Measurements from ENCODE around the gene ATP1B4. TPM values are rescaled to one million over a fixed set of nuclear protein-coding genes. Genes with fewer than 3 reads are reported as not detected.
"Not testable (repeated sequence)": the region's sequence is repeated elsewhere in the genome, so short reads cannot be mapped to it uniquely, and the experiment has no call there.

Gene ATP1B4
- total RNA-seq, 2 donors from 2014 or later = not detected

- 37 to 68% methylated on average over 2 of the region's 2 CpGs for WGBS, 2 donors
- no peaks in the 10 kb centered on the region for H3K4me1 ChIP-seq
- no peaks in the 10 kb centered on the region for H3K36me3 ChIP-seq (replicated peaks in 1 of 2; ENCODE audit: insufficient read depth in 1 of 2, low read depth in 2 of 2)
- no peak overlapping the region for H3K4me3 ChIP-seq
- intact Hi-C loops (cut with DNase I) = no loop called here
- H3K9me3 ChIP-seq = no peaks in the 10 kb centered on the region
- no peak for TF ChIP-seq POLR2A (IDR thresholded peaks at IDR 0.05)
- TF ChIP-seq CTCF (IDR thresholded peaks at IDR 0.05) = no peak
- ATAC-seq (no peak), DNase-seq (no peak)
- no peaks in the 10 kb centered on the region for H3K27me3 ChIP-seq
- no peak overlapping the region for H3K27ac ChIP-seq
Observed at GRCh38 chrX:120335289-120335688, 26.6 kb upstream of the ATP1B4 start.

- intact Hi-C loops (cut with DNase I) = no loop called here
- H3K27ac ChIP-seq = no peak overlapping the region
- no peak for DNase-seq
- H3K36me3 ChIP-seq (replicated peaks in 1 of 2; ENCODE audit: insufficient read depth in 1 of 2, low read depth in 2 of 2) = no peaks in the 10 kb centered on the region
- no peak for ATAC-seq
- no peaks in the 10 kb centered on the region for H3K4me1 ChIP-seq
- no peaks in the 10 kb centered on the region for H3K9me3 ChIP-seq
- H3K4me3 ChIP-seq = no peak overlapping the region
- H3K27me3 ChIP-seq = no peaks in the 10 kb centered on the region
- TF ChIP-seq CTCF (IDR thresholded peaks at IDR 0.05) (no peak), POLR2A (IDR thresholded peaks at IDR 0.05) (no peak)
Observed at GRCh38 chrX:120336899-120337298, 25.0 kb upstream of the ATP1B4 start.

- H3K36me3 ChIP-seq (replicated peaks in 1 of 2; ENCODE audit: insufficient read depth in 1 of 2, low read depth in 2 of 2); H3K4me1 ChIP-seq; H3K27ac ChIP-seq; H3K27me3 ChIP-seq; intact Hi-C loops (cut with DNase I); H3K9me3 ChIP-seq; DNase-seq; H3K4me3 ChIP-seq; ATAC-seq: not testable (repeated sequence)
- WGBS, 2 donors = 55% methylated on average over 8 of the region's 11 CpGs; no CpG with 5 or more reads in 1 of the 2 donors
Observed at GRCh38 chrX:120344566-120344965, 17.3 kb upstream of the ATP1B4 start.

GRCh38 chrX:120350450-120351138 is 11.3 kb upstream of the ATP1B4 start:
- Histone ChIP-seq H3K27ac (no peak overlapping the region), H3K4me1 (no peaks in the 10 kb centered on the region), H3K9me3 (no peaks in the 10 kb centered on the region), H3K27me3 (no peaks in the 10 kb centered on the region), H3K36me3 (replicated peaks in 1 of 2; ENCODE audit: insufficient read depth in 1 of 2, low read depth in 2 of 2) (no peaks in the 10 kb centered on the region), H3K4me3 (no peak overlapping the region)
- intact Hi-C loops (cut with DNase I) = no loop called here
- no peak for DNase-seq
- whole genome bisulfite sequencing, 2 donors = 64 to 69% methylated on average over 4 of the region's 4 CpGs
- no peak for TF ChIP-seq CTCF (IDR thresholded peaks at IDR 0.05)
- TF ChIP-seq POLR2A (IDR thresholded peaks at IDR 0.05) = no peak
- no peak for ATAC-seq

- TF ChIP-seq CTCF (IDR thresholded peaks at IDR 0.05) (no peak), POLR2A (IDR thresholded peaks at IDR 0.05) (no peak)
- DNase-seq = no peak
- intact Hi-C loops (cut with DNase I) = no loop called here
- Histone ChIP-seq H3K4me1 (no peaks in the 10 kb centered on the region), H3K4me3 (no peak overlapping the region), H3K27ac (no peak overlapping the region), H3K27me3 (no peaks in the 10 kb centered on the region), H3K36me3 (replicated peaks in 1 of 2; ENCODE audit: insufficient read depth in 1 of 2, low read depth in 2 of 2) (no peaks in the 10 kb centered on the region), H3K9me3 (no peaks in the 10 kb centered on the region)
- ATAC-seq = no peak
- WGBS, 2 donors = 46 to 49% methylated on average over 3 of the region's 3 CpGs
Observed at GRCh38 chrX:120356084-120356483, 5.8 kb upstream of the ATP1B4 start.

All from body of pancreas (tissue), 4 donors.